ENCODE measurements around the gene SLC6A3.

SLC6A3 gene

DNA sequence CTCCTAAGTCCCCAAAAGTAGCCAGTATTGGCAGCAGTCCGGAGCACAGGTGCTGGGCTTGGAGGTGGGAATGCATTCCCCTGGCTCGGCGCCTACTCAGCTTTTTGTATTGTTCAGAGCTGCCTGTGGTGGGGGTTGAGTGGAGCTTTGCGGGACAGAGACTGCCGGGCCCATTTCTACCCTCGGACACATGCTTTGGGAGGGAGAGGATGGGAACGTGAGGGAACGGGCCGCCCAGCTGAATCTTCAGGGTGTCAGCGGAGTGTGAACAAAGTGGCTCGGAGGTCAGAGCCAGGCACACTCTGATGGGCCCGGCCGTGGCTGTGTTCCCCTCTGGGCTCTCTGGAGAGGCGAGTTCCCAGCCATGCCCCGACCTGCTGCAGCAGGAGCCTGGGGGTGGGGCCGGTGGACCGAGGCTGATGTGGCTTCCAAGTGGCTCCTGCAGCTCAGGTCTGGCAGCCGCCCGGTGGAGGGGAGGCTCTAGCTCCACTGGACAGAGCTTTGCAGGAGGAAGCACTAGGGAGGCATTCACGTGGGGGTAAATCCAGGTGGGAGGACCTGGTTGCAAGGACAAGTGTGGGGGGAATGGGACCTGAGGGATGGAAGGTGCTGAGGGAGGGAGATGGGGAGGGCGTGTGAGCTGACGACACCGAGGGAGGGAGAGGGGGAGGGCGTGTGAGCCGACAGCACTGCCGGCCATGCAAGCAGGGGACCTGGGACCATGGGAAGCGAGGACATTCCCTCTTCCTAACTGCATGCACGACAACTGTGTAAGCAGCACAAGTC lies 31.1 kb upstream of the SLC6A3 start:
- TF ChIP-seq POLR2AphosphoS5 (IDR thresholded peaks at IDR 0.05; ENCODE audit: low read depth, low read length): no peak
- no peak for TF ChIP-seq TAF1 (IDR thresholded peaks at IDR 0.05; ENCODE audit: borderline replicate concordance, insufficient read depth, low read length)
- TF ChIP-seq, protein P1, sequence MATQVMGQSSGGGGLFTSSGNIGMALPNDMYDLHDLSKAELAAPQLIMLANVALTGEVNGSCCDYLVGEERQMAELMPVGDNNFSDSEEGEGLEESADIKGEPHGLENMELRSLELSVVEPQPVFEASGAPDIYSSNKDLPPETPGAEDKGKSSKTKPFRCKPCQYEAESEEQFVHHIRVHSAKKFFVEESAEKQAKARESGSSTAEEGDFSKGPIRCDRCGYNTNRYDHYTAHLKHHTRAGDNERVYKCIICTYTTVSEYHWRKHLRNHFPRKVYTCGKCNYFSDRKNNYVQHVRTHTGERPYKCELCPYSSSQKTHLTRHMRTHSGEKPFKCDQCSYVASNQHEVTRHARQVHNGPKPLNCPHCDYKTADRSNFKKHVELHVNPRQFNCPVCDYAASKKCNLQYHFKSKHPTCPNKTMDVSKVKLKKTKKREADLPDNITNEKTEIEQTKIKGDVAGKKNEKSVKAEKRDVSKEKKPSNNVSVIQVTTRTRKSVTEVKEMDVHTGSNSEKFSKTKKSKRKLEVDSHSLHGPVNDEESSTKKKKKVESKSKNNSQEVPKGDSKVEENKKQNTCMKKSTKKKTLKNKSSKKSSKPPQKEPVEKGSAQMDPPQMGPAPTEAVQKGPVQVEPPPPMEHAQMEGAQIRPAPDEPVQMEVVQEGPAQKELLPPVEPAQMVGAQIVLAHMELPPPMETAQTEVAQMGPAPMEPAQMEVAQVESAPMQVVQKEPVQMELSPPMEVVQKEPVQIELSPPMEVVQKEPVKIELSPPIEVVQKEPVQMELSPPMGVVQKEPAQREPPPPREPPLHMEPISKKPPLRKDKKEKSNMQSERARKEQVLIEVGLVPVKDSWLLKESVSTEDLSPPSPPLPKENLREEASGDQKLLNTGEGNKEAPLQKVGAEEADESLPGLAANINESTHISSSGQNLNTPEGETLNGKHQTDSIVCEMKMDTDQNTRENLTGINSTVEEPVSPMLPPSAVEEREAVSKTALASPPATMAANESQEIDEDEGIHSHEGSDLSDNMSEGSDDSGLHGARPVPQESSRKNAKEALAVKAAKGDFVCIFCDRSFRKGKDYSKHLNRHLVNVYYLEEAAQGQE (IDR thresholded peaks at IDR 0.05; ENCODE audit: insufficient read depth in 1 of 2, low read depth in 2 of 2, low read length in 2 of 2): no peak
- TF ChIP-seq FOXP2 (optimal IDR thresholded peaks at IDR 0.05; ENCODE audit: borderline replicate concordance, extremely low read depth, extremely low read length, insufficient read depth): no peak
- TF ChIP-seq SIN3A (IDR thresholded peaks at IDR 0.05; ENCODE audit: borderline replicate concordance, insufficient read depth, low read length): no peak

DNA sequence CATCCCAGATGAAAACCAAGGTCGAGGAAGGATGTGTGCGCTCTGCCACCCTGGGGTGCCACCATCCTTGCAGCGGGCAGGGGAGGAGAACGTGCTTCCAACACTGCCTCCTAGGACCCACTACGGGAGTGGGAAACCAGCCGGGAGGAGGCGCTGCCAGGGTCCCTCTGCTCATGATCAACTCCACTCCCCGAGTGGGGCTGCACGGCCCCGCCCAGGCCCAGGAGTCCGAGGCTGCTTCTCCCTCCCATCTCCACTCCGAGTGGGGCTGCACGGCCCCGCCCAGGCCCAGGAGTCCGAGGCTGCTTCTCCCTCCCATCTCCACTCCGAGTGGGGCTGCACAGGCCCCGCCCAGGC lies 30.3 kb upstream of the SLC6A3 start:
- TF ChIP-seq POLR2AphosphoS5 (IDR thresholded peaks at IDR 0.05; ENCODE audit: low read depth, low read length): 0 out of 2 replicates have a peak, but pooled peaks have one; percentile 8

DNA sequence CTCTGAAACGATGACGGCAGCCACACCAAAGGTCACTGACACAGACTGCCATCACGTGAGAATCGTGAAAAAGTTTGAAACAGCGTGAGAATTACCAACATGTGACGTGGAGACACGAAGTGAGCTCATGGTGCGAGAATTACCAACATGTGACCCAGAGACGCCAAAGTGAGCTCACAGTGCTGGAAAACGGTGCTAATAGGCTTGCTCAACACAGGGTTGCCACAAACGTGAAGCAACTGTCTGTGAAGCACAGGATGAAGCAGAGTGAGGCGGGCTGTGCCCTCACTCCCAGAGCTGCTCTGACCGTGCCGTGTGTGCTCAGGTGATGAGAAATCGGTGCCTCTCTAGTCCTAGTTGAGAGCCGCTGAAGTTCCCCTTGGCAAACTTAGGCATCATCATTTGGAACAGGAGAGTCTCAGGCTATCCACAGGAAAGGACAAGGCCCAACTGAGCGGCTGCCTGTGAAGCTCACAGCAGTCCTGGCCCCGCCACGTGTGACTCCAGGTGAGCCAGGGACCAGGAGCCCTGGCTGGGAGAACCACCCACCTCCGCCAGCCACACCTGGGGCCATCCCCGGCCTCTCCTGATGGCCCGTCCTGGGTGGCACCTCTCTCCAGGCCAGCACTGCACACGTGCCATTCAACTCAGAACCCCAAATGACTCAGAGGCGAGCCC lies 29.8 kb upstream of the SLC6A3 start:
- TF ChIP-seq TAF1 (IDR thresholded peaks at IDR 0.05; ENCODE audit: borderline replicate concordance, insufficient read depth, low read length): no peak
- no peak for TF ChIP-seq SIN3A (IDR thresholded peaks at IDR 0.05; ENCODE audit: borderline replicate concordance, insufficient read depth, low read length)
- TF ChIP-seq FOXP2 (optimal IDR thresholded peaks at IDR 0.05; ENCODE audit: borderline replicate concordance, extremely low read depth, extremely low read length, insufficient read depth): no peak
- TF ChIP-seq, protein P1 (IDR thresholded peaks at IDR 0.05; ENCODE audit: insufficient read depth in 1 of 2, low read depth in 2 of 2, low read length in 2 of 2): no peak
- no peak for TF ChIP-seq POLR2AphosphoS5 (IDR thresholded peaks at IDR 0.05; ENCODE audit: low read depth, low read length)

DNA sequence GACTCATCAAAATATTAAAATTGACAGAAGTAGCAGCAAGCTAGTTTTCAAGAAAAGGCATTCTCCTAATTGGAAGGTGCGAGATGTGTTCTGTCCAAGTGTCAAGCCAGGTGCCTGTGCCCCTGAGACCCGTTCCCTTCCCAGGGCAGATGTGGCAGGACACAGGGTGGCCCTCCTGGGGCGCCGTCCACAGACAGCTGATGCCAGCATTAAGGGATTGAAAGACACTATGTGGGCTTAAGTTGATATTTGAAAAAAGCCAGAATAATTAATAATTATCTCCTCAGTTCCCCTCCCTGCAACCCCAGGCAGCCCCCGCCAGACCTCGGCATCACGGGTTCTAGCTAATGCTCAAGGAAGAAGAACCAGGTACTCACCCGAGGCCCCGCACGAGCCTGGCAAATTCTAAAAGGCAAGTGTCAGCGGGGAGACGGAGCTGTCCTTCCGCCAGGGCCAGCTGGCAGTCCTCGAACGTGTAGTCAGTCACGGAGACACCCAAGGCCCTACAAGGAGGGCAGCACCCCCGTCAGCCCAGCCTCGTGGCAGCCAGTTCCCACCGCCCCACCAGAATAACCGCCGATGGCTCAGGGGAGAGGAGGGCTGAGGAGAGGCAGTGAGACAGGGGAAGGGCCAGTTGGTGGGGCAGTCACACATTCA lies 29.1 kb upstream of the SLC6A3 start:
- TF ChIP-seq, protein P1 (IDR thresholded peaks at IDR 0.05; ENCODE audit: insufficient read depth in 1 of 2, low read depth in 2 of 2, low read length in 2 of 2): no peak
- TF ChIP-seq SIN3A (IDR thresholded peaks at IDR 0.05; ENCODE audit: borderline replicate concordance, insufficient read depth, low read length) (no peak), FOXP2 (optimal IDR thresholded peaks at IDR 0.05; ENCODE audit: borderline replicate concordance, extremely low read depth, extremely low read length, insufficient read depth) (no peak), TAF1 (IDR thresholded peaks at IDR 0.05; ENCODE audit: borderline replicate concordance, insufficient read depth, low read length) (no peak), POLR2AphosphoS5 (IDR thresholded peaks at IDR 0.05; ENCODE audit: low read depth, low read length) (no peak)

DNA sequence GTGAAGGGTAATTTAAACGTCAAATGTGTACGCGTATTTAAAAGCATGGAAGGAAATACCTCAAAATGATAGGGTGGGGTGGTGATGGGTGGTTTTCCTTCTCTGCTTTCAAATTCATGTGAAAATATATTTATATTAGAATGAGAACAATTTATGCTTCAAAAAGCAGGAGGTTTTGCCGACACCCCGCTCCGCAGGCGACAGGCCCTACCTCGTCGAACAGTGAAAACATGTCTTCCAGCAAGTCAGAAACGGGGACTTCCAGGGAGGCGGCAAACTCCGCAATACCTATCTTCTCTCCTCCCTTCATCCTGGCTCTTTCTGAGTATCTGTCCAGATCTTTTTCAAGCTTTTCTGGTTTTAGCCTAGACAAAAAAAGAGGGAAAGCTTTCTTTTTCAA lies 28.5 kb upstream of the SLC6A3 start:
- TF ChIP-seq, protein P1 (IDR thresholded peaks at IDR 0.05; ENCODE audit: insufficient read depth in 1 of 2, low read depth in 2 of 2, low read length in 2 of 2): no peak
- no peak for TF ChIP-seq FOXP2 (optimal IDR thresholded peaks at IDR 0.05; ENCODE audit: borderline replicate concordance, extremely low read depth, extremely low read length, insufficient read depth)
- TF ChIP-seq SIN3A (IDR thresholded peaks at IDR 0.05; ENCODE audit: borderline replicate concordance, insufficient read depth, low read length): no peak
- TF ChIP-seq TAF1 (IDR thresholded peaks at IDR 0.05; ENCODE audit: borderline replicate concordance, insufficient read depth, low read length): no peak
- TF ChIP-seq POLR2AphosphoS5 (IDR thresholded peaks at IDR 0.05; ENCODE audit: low read depth, low read length): no peak
